Activated CD8-positive, alpha-beta memory T cell treated with anti-CD3 and anti-CD28 coated beads, Interleukin-2, amount 10 ng/mL, durations not matched to agents 7 days and 5 days (primary cell): Measurements from ENCODE around the gene AOAH. TPM values are rescaled to one million over a fixed set of nuclear protein-coding genes. Genes with fewer than 3 reads are reported as not detected.

Experiments
- ATAC-seq: fragments of 150-1000 bp; cut with Tn5 transposase; one replicate; pipeline ENCODE4 v1.10.0; 2021; ENCODE audit warnings: moderate library complexity
- CTCF ChIA-PET: fragments of 350-600 bp; sonication (Branson Sonifier 250); formaldehyde crosslinking; loops from one replicate; lab custom pipeline; 2021; ENCODE audit warnings: antibody characterized with exemption; lab: Charles Lee
- DNase-seq: peaks from one replicate; pipeline ENCODE4 v3.0.0-alpha.2; 2020
- H3K27ac Mint-ChIP-seq: one replicate; pipeline ENCODE4 v1.8.0; 2021; ENCODE audit warnings: mild to moderate bottlenecking, mixed read lengths
- H3K27me3 Mint-ChIP-seq: one replicate; pipeline ENCODE4 v1.8.0; 2021; ENCODE audit warnings: mixed read lengths
- H3K36me3 Mint-ChIP-seq: one replicate; pipeline ENCODE4 v1.8.0; 2021; ENCODE audit warnings: mild to moderate bottlenecking, mixed read lengths
- H3K4me1 Mint-ChIP-seq: one replicate; pipeline ENCODE4 v1.8.0; 2021; ENCODE audit warnings: mixed read lengths
- H3K4me3 Mint-ChIP-seq: one replicate; pipeline ENCODE4 v1.8.0; 2021; ENCODE audit warnings: mild to moderate bottlenecking, moderate library complexity, mixed read lengths
- H3K9me3 Mint-ChIP-seq: one replicate; pipeline ENCODE4 v1.8.0; 2022; ENCODE audit warnings: low read depth, mixed read lengths
- total RNA-seq, 2 experiments: library from RNA; stranded (reverse); gene quantifications; one replicate each; pipeline ENCODE4 v1.2.3, GENCODE V29; 2021

AOAH gene
- total RNA-seq, 2 experiments from 2014 or later: 44.5 to 48.8 TPM

DNA sequence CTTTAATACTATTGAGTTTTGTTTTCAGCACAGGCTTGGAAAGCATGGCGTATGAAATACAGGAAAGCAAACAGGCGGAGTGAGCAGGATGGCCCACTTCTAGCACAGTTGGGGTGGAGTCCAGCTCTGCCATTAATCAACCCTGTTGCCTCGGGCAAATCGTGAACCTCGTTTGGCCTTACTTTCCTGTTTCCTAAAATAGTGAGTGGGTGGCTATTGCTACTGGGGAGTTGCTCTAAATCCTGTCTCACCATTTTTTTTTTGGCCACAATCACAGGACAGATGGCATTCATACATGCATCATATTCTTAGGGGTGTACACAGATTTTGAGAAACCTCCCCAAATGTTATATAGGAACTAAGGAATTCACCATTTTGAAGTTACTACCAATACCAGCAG, 176.9 kb downstream of the AOAH start:
- no peak for DNase-seq
- H3K4me1 Mint-ChIP-seq: no peaks in the 10 kb centered on the region
- CTCF ChIA-PET: no interaction called here
- no peaks in the 10 kb centered on the region for H3K27me3 Mint-ChIP-seq
- ATAC-seq: no peak
- H3K36me3 Mint-ChIP-seq: peaks cover 15% of the 10 kb centered on the region
- H3K4me3 Mint-ChIP-seq: no peak overlapping the region
- no peaks in the 10 kb centered on the region for H3K9me3 Mint-ChIP-seq
- no peak overlapping the region for H3K27ac Mint-ChIP-seq

DNA sequence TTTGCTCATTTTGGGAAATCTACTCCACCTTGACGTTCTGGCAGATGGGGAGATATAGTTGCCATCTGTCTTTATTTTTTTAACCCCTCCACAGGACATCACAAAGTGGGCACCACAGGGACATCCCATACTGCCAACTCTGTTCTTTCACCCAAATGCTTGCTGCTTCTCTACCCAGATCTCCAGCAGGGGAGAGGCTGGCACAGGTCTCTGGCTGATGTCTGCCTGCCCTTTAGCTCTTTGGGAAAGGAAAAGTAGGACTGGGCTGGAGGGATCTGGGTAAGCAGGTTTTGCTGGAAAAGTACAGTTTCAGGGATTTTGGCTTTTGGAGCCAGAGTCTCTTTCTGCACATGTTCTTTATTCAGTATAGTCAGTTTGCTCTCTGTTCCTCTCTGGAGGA, 178.0 kb downstream of the AOAH start:
- no peak overlapping the region for H3K4me3 Mint-ChIP-seq
- H3K4me1 Mint-ChIP-seq: no peaks in the 10 kb centered on the region
- CTCF ChIA-PET: interaction anchor here (1.3 kb wide), 1 partner anchor 63 kb away, joined by 4 read pairs; no protein-coding TSS in a partner anchor
- peaks cover 14% of the 10 kb centered on the region for H3K36me3 Mint-ChIP-seq
- no peak for DNase-seq
- ATAC-seq: no peak
- H3K27ac Mint-ChIP-seq: no peak overlapping the region
- no peaks in the 10 kb centered on the region for H3K9me3 Mint-ChIP-seq
- no peaks in the 10 kb centered on the region for H3K27me3 Mint-ChIP-seq

GRCh38 chr7:36545291-36545690, 179.0 kb downstream of the AOAH start:
- Mint-ChIP-seq H3K27ac (no peak overlapping the region), H3K36me3 (peaks cover 19% of the 10 kb centered on the region), H3K27me3 (no peaks in the 10 kb centered on the region), H3K9me3 (no peaks in the 10 kb centered on the region), H3K4me3 (no peak overlapping the region), H3K4me1 (no peaks in the 10 kb centered on the region)
- CTCF ChIA-PET: interaction anchor here (1.3 kb wide), 1 partner anchor 64 kb away, joined by 4 read pairs; no protein-coding TSS in a partner anchor
- ATAC-seq (no peak), DNase-seq (no peak)

- ATAC-seq (no peak), DNase-seq (no peak)
- peaks cover 22% of the 10 kb centered on the region for H3K36me3 Mint-ChIP-seq
- no peak overlapping the region for H3K27ac Mint-ChIP-seq
- H3K4me1 Mint-ChIP-seq: no peaks in the 10 kb centered on the region
- H3K27me3 Mint-ChIP-seq: no peaks in the 10 kb centered on the region
- H3K9me3 Mint-ChIP-seq: no peaks in the 10 kb centered on the region
- H3K4me3 Mint-ChIP-seq: no peak overlapping the region
- CTCF ChIA-PET: no interaction called here
Measured at GRCh38 chr7:36538126-36538525, 186.2 kb downstream of the AOAH start.

GRCh38 chr7:36535866-36536664, 188.2 kb downstream of the AOAH start:
- H3K4me3 Mint-ChIP-seq: no peak overlapping the region
- no peaks in the 10 kb centered on the region for H3K27me3 Mint-ChIP-seq
- H3K27ac Mint-ChIP-seq: no peak overlapping the region
- peaks cover 18% of the 10 kb centered on the region for H3K36me3 Mint-ChIP-seq
- CTCF ChIA-PET: no interaction called here
- ATAC-seq: no peak
- no peak for DNase-seq
- no peaks in the 10 kb centered on the region for H3K9me3 Mint-ChIP-seq
- H3K4me1 Mint-ChIP-seq: no peaks in the 10 kb centered on the region

DNA sequence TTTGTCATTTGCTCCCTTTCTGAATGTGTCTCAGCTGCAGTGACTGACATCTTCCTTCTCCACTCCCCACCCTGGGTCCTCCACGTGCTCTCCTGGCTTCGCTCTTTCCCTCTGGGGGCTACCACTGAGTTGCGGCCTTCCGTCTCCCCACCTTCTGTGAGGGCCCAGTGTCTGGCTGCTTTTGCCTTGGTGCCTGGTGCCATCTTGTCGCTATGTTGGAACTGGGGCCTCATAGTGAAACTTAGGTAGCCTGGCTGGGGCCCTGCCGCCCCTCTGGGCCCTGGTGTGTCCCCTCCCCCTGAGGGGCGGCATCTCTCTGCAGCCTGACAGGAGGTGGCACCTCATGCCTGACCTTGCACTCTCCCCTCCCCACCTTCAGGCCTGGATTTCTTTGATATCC, 190.6 kb downstream of the AOAH start:
- H3K27me3 Mint-ChIP-seq: no peaks in the 10 kb centered on the region
- ATAC-seq: no peak
- H3K4me1 Mint-ChIP-seq: peaks cover 3% of the 10 kb centered on the region
- H3K27ac Mint-ChIP-seq: no peak overlapping the region
- H3K36me3 Mint-ChIP-seq: peaks cover 18% of the 10 kb centered on the region
- no peak for DNase-seq
- no peaks in the 10 kb centered on the region for H3K9me3 Mint-ChIP-seq
- CTCF ChIA-PET: interaction anchor here (1.2 kb wide), 1 partner anchor 648 kb away, joined by 3 read pairs; no protein-coding TSS in a partner anchor
- H3K4me3 Mint-ChIP-seq: no peak overlapping the region

GRCh38 chr7:36532981-36533499, 191.3 kb downstream of the AOAH start:
- no peak overlapping the region for H3K4me3 Mint-ChIP-seq
- CTCF ChIA-PET: interaction anchor here (1.2 kb wide), 1 partner anchor 649 kb away, joined by 3 read pairs; no protein-coding TSS in a partner anchor
- no peaks in the 10 kb centered on the region for H3K9me3 Mint-ChIP-seq
- no peak for DNase-seq
- no peaks in the 10 kb centered on the region for H3K27me3 Mint-ChIP-seq
- peaks cover 8% of the 10 kb centered on the region for H3K4me1 Mint-ChIP-seq
- no peak overlapping the region for H3K27ac Mint-ChIP-seq
- peaks cover 13% of the 10 kb centered on the region for H3K36me3 Mint-ChIP-seq
- no peak for ATAC-seq

GRCh38 chr7:36531951-36532350, 192.3 kb downstream of the AOAH start:
- Mint-ChIP-seq H3K27me3 (no peaks in the 10 kb centered on the region), H3K4me1 (peaks cover 19% of the 10 kb centered on the region), H3K36me3 (peaks cover 18% of the 10 kb centered on the region), H3K9me3 (no peaks in the 10 kb centered on the region), H3K4me3 (no peak overlapping the region), H3K27ac (no peak overlapping the region)
- CTCF ChIA-PET: no interaction called here
- ATAC-seq: no peak
- DNase-seq: no peak

DNA sequence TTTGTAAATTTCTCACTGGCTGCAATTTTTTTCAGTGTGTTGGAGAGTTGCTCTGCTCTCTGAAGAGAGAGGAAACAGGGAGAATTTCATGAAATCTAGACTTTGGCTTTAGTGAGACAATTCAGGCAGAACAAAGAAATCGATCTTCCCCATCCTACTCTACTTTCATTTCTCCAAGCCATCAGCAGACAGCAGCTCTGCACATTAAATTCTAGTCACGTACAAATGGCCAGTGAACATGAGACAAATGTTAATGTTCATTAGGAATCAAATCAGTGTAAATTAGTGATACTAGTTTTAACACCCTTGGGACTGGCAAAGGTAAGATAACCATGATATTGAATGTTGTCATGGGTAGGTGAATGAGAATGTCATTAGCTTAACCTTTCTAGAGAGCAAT, 193.8 kb downstream of the AOAH start:
- ATAC-seq: no peak
- H3K27ac Mint-ChIP-seq: no peak overlapping the region
- no peak for DNase-seq
- H3K4me3 Mint-ChIP-seq: no peak overlapping the region
- no peaks in the 10 kb centered on the region for H3K27me3 Mint-ChIP-seq
- H3K36me3 Mint-ChIP-seq: peaks cover 20% of the 10 kb centered on the region
- peaks cover 32% of the 10 kb centered on the region for H3K4me1 Mint-ChIP-seq
- CTCF ChIA-PET: interaction anchor here (1.9 kb wide), 1 partner anchor 651 kb away, joined by 6 read pairs; no protein-coding TSS in a partner anchor
- H3K9me3 Mint-ChIP-seq: no peaks in the 10 kb centered on the region

DNA sequence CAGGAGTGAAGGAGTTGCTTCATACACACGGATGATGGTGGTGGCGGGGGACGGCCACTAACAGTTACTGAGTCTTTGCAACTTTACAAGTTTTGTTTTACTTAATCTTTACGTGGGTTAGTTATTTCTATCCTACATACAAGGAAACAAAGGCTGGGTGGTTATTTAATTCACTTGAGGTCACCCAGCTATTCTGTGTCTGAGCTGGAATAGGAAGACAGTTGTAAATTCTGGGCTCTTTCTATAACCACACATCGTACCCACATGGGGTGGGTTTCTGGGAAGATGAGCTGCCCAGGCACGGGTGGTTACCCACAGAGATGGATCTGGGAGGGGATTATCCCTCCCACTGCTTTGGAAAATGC, 196.8 kb downstream of the AOAH start:
- peak overlapping the region; percentile 80 for H3K27ac Mint-ChIP-seq

GRCh38 chr7:36526863-36527548, 197.3 kb downstream of the AOAH start:
- Mint-ChIP-seq H3K9me3 (no peaks in the 10 kb centered on the region), H3K36me3 (peaks cover 31% of the 10 kb centered on the region), H3K4me3 (no peak overlapping the region), H3K27ac (peak overlapping the region; percentile 80), H3K4me1 (peaks cover 34% of the 10 kb centered on the region), H3K27me3 (no peaks in the 10 kb centered on the region)
- CTCF ChIA-PET: interaction anchor here (0.8 to 1.5 kb wide), 2 partner anchors 299 to 655 kb away, joined by 3 to 5 read pairs; no protein-coding TSS in a partner anchor
- ATAC-seq (peak; percentile 89), DNase-seq (peak; percentile 52)

More for the DNA sequence above, 196.8 kb downstream of the AOAH start:
- CTCF ChIA-PET: interaction anchor here (1.5 kb wide), 1 partner anchor 654 kb away, joined by 5 read pairs; no protein-coding TSS in a partner anchor
- H3K4me3 Mint-ChIP-seq: no peak overlapping the region
- H3K27me3 Mint-ChIP-seq: no peaks in the 10 kb centered on the region
- peak; percentile 40 for ATAC-seq
- DNase-seq: no peak
- no peaks in the 10 kb centered on the region for H3K9me3 Mint-ChIP-seq
- H3K36me3 Mint-ChIP-seq: peaks cover 31% of the 10 kb centered on the region
- H3K4me1 Mint-ChIP-seq: peaks cover 34% of the 10 kb centered on the region

DNA sequence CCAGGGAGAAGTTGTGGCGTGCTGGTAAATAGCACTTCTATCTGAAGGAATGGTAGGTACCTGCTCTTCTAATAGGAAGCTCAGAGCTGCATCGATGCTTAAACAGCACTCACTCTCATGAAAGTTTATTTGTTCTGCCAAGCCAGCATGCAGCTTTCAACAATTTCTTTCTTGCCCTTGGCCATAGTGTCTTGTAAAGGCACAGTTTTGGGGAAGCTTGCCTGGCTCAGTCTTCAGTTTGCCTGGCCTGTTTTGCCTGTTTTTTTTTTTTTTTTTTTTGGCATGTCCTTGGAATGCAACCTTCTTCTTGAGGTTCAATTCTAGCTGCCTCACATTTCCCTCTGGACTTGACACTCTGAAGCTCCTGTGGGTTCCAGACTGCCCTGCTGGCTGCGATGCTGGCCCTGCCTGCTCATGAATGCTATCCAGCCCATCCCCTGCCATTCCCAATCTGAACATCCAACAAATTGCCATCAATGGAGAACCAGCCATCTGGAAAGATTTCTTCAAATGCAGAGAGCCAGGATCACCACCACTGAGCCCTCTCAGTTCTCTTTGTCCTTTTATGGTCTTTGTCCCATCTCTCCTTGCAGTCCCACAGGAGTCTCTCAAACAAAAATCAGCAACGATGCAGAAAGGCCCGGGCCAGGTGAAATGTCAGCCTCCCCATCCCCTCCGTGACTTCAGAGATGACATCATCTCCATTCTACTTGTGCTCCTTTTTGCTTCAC, 200.8 kb downstream of the AOAH start:
- Mint-ChIP-seq H3K27ac (no peak overlapping the region), H3K36me3 (peaks cover 26% of the 10 kb centered on the region), H3K4me3 (no peak overlapping the region), H3K9me3 (no peaks in the 10 kb centered on the region), H3K27me3 (no peaks in the 10 kb centered on the region), H3K4me1 (peaks cover 29% of the 10 kb centered on the region)
- ATAC-seq (no peak), DNase-seq (no peak)
- CTCF ChIA-PET: interaction anchor here (0.7 to 1.1 kb wide), 3 partner anchors 18 to 659 kb away, joined by 3 to 4 read pairs (median 4); no protein-coding TSS in a partner anchor
